HL-60 (cell line): ENCODE data around the gene MYOC.

Source experiments
- DNase-seq, 2 experiments: peaks; one replicate each; pipeline ENCODE4 v3.0.0-alpha.2; 2010 to 2020; ENCODE audit warnings: low read depth in 1 of 2, low spot score in 1 of 2
- H3K27ac ChIP-seq: fragments of 250-450 bp; sonication (Bioruptor Pico); replicated peaks from 2 replicates; pipeline ENCODE4 v1.5.1; 2020; ENCODE audit warnings: mild to moderate bottlenecking, moderate library complexity
- H3K27me3 ChIP-seq: fragments of 250-450 bp; sonication (Bioruptor Pico); 2 replicates; pipeline ENCODE4 v1.5.1; 2021; ENCODE audit warnings: mild to moderate bottlenecking, moderate library complexity; ENCODE audit not compliant: insufficient read depth, poor library complexity, severe bottlenecking
- H3K4me3 ChIP-seq: replicated peaks from 2 replicates; pipeline ENCODE4 v1.5.1; 2011; ENCODE audit warnings: mild to moderate bottlenecking, control low read depth, low read length; ENCODE audit not compliant: insufficient read depth
- GABPA ChIP-seq: IDR thresholded peaks from 2 replicates; pipeline ENCODE4 v1.6.1; 2012; ENCODE audit warnings: low read depth
- POLR2AphosphoS5 ChIP-seq: IDR thresholded peaks from 2 replicates; pipeline ENCODE4 v1.6.1; 2012; ENCODE audit warnings: low read depth
- REST ChIP-seq: IDR thresholded peaks from 2 replicates; pipeline ENCODE4 v1.6.1; 2012; ENCODE audit warnings: low read depth; ENCODE audit not compliant: insufficient replicate concordance
- SPI1 ChIP-seq: IDR thresholded peaks from 2 replicates; pipeline ENCODE4 v1.6.1; 2012; ENCODE audit warnings: low read depth, mild to moderate bottlenecking, borderline replicate concordance
- TF ChIP-seq, protein P1 (sequence below): IDR thresholded peaks from one replicate; pipeline ENCODE4 v1.5.1; 2011; ENCODE audit warnings: low read length, control low read depth, inconsistent platforms; ENCODE audit not compliant: insufficient read depth

MYOC gene

DNA sequence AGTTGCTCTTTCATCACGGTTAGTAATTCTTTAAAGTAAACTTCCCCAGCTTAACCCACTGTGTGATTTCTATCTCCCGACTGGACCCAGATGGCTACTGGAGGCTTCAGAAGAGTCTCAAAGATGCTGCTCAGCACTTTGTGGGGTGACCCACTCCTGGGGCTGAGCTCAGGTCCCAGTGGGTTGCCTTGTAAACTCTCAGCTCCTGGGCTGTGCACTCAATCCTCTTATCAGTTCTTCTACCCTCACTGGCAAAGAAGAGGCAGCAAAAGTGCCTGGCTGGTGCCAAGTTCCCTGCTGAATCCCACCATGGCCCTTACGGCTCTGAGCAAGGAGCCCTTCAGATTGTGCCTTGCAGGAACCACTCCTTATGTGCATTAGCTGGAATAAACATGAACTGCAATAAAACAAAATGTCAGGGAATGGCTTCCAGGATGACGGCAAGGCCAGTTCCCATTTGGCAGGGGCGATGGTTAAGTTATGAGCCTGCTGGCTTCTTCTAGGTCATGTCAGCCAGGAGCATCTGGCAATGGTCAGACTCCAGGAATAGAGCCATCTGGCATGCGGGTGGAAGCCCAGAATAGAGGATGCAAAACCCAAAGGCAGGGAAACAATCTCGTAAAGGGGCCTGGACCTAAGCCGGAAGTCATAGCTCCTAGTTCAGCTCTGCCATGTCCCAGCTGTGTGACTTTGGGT, 6.8 kb downstream of the MYOC start:
- Histone ChIP-seq H3K27ac (no peak overlapping the region), H3K27me3 (no peaks in the 10 kb centered on the region), H3K4me3 (no peak overlapping the region)
- TF ChIP-seq, protein P1, sequence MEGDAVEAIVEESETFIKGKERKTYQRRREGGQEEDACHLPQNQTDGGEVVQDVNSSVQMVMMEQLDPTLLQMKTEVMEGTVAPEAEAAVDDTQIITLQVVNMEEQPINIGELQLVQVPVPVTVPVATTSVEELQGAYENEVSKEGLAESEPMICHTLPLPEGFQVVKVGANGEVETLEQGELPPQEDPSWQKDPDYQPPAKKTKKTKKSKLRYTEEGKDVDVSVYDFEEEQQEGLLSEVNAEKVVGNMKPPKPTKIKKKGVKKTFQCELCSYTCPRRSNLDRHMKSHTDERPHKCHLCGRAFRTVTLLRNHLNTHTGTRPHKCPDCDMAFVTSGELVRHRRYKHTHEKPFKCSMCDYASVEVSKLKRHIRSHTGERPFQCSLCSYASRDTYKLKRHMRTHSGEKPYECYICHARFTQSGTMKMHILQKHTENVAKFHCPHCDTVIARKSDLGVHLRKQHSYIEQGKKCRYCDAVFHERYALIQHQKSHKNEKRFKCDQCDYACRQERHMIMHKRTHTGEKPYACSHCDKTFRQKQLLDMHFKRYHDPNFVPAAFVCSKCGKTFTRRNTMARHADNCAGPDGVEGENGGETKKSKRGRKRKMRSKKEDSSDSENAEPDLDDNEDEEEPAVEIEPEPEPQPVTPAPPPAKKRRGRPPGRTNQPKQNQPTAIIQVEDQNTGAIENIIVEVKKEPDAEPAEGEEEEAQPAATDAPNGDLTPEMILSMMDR, result no peak
- TF ChIP-seq GABPA, result no peak
- no peak for TF ChIP-seq POLR2AphosphoS5
- no peak for TF ChIP-seq SPI1
- TF ChIP-seq REST, result no peak
- DNase-seq, result no peak

- H3K27ac ChIP-seq, result no peak overlapping the region
- no peak overlapping the region for H3K4me3 ChIP-seq
- H3K27me3 ChIP-seq, result no peaks in the 10 kb centered on the region
- TF ChIP-seq SPI1 (no peak), POLR2AphosphoS5 (no peak), GABPA (no peak), REST (no peak)
- TF ChIP-seq, protein P1, result peak; percentile 97
- peak; percentile 48 to 78 for DNase-seq
Measured at GRCh38 chr1:171644805-171645483, 7.5 kb downstream of the MYOC start.

- TF ChIP-seq, protein P1, result no peak
- TF ChIP-seq REST, result no peak
- TF ChIP-seq POLR2AphosphoS5, result no peak
- TF ChIP-seq SPI1, result no peak
- no peak for TF ChIP-seq GABPA
- no peak overlapping the region for H3K4me3 ChIP-seq
- no peak for DNase-seq
- no peak overlapping the region for H3K27ac ChIP-seq
- H3K27me3 ChIP-seq, result no peaks in the 10 kb centered on the region
Measured at GRCh38 chr1:171643156-171643555, 9.3 kb downstream of the MYOC start.
